Tibial nerve (tissue), 3 donors: ENCODE measurements around the gene TP63.

Experiments used
- POLR2A ChIP-seq, 2 donors: fragments of 450-650 bp; IDR thresholded peaks; one replicate each; pipeline ENCODE4 v1.6.1; 2017; ENCODE audit warnings: antibody characterized with exemption in 2 of 2, mild to moderate bottlenecking in 2 of 2, moderate library complexity in 2 of 2
- TF ChIP-seq, protein P1 (sequence below), 5 experiments: fragments of 200-600 bp in 3 of 5; fragments of 450-650 bp in 2 of 5; sonication (generic) in 3 of 5; IDR thresholded peaks; one replicate each; pipeline ENCODE4 v1.5.1; 2016 to 2019; ENCODE audit warnings: antibody characterized with exemption in 5 of 5, mild to moderate bottlenecking in 3 of 5, moderate library complexity in 2 of 5

DNA sequence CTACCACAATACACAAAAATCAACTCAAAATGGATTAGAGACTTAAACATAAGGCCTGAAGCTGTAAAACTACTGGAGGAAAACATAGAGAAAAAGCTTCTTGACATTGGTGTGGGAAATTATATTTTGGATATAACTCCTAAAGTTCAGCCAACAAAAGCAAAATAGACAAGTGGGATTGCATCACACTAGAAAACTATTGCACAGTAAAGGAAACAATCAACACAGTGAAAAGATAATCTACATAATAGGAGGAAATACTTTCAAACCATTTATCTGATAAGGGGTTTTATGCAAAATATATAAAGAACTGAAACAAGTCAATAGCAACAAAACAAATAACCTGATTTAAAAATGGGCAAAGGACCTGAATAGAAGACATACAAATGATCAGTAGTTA is 37.6 kb upstream of the TP63 start:
- TF ChIP-seq, protein P1, sequence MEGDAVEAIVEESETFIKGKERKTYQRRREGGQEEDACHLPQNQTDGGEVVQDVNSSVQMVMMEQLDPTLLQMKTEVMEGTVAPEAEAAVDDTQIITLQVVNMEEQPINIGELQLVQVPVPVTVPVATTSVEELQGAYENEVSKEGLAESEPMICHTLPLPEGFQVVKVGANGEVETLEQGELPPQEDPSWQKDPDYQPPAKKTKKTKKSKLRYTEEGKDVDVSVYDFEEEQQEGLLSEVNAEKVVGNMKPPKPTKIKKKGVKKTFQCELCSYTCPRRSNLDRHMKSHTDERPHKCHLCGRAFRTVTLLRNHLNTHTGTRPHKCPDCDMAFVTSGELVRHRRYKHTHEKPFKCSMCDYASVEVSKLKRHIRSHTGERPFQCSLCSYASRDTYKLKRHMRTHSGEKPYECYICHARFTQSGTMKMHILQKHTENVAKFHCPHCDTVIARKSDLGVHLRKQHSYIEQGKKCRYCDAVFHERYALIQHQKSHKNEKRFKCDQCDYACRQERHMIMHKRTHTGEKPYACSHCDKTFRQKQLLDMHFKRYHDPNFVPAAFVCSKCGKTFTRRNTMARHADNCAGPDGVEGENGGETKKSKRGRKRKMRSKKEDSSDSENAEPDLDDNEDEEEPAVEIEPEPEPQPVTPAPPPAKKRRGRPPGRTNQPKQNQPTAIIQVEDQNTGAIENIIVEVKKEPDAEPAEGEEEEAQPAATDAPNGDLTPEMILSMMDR (IDR thresholded peaks at IDR 0.05): no peak
- TF ChIP-seq POLR2A (IDR thresholded peaks at IDR 0.05): no peak
